ENCODE data around the gene SCYL3.

- no peak for TF ChIP-seq TEAD4 (IDR thresholded peaks at IDR 0.05)
- no peak for TF ChIP-seq REST (IDR thresholded peaks at IDR 0.05; ENCODE audit: low read depth)
- TF ChIP-seq MAX (IDR thresholded peaks at IDR 0.05), result no peak
- TF ChIP-seq NFIC (IDR thresholded peaks at IDR 0.05), result no peak
- no peak for TF ChIP-seq RAD21 (IDR thresholded peaks at IDR 0.05; ENCODE audit: low read depth)
- TF ChIP-seq EGR1 (IDR thresholded peaks at IDR 0.05), result no peak
- no peak for TF ChIP-seq USF1 (IDR thresholded peaks at IDR 0.05)
- TF ChIP-seq CREB1 (IDR thresholded peaks at IDR 0.05; ENCODE audit: low read depth), result no peak
- no peak for TF ChIP-seq TCF12 (IDR thresholded peaks at IDR 0.05; ENCODE audit: low read depth)
- TF ChIP-seq FOXM1 (IDR thresholded peaks at IDR 0.05; ENCODE audit: borderline replicate concordance, low read depth), result no peak
- TF ChIP-seq YY1 (IDR thresholded peaks at IDR 0.05; ENCODE audit: low read depth), result no peak
- TF ChIP-seq CEBPB (IDR thresholded peaks at IDR 0.05), result no peak
- TF ChIP-seq EP300 (IDR thresholded peaks at IDR 0.05; ENCODE audit: borderline replicate concordance), result no peak
Measured at GRCh38 chr1:169860750-169861149, 32.9 kb downstream of the SCYL3 start.
